GM21423 (cell line): ENCODE data around the gene PHYKPL.
"Not testable (repeated sequence)": the region's sequence is repeated elsewhere in the genome, so short reads cannot be mapped to it uniquely, and the experiment has no call there.

Source experiments
- ATAC-seq: cut with Tn5 transposase; IDR thresholded peaks from one replicate; pipeline ENCODE4 v1.9.1; 2021; ENCODE audit warnings: mild to moderate bottlenecking, moderate library complexity; ENCODE audit not compliant: unreplicated experiment

Gene PHYKPL

GRCh38 chr5:178265746-178266145 lies 33.1 kb upstream of the PHYKPL start:
- no peak for ATAC-seq

- no peak for ATAC-seq
Measured at GRCh38 chr5:178264044-178264443, 31.4 kb upstream of the PHYKPL start.

GRCh38 chr5:178261666-178262600 lies 29.3 kb upstream of the PHYKPL start:
- no peak for ATAC-seq

GRCh38 chr5:178259623-178260536 lies 27.3 kb upstream of the PHYKPL start:
- no peak for ATAC-seq

GRCh38 chr5:178257650-178258049 lies 25.0 kb upstream of the PHYKPL start:
- no peak for ATAC-seq

DNA sequence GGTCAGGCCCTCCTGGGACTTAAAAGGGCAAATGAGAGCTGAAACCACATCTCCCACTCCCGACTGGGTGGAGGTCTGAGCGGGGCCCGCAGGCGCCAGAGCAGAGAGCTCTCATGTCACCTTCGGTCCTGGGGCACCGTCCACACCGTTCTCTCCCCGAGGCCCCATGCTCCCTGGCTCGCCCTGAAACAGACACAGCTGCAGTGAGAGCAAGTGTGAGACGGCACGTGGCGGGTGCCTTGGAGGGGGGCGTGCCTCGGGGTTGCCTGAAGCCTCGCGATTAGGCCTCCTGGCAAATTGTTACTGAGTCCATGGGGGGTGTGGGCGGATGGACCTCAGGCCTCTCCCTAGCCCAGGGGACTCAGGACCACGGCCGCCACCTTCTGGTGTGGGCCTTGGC lies 24.1 kb upstream of the PHYKPL start:
- ATAC-seq, result no peak

DNA sequence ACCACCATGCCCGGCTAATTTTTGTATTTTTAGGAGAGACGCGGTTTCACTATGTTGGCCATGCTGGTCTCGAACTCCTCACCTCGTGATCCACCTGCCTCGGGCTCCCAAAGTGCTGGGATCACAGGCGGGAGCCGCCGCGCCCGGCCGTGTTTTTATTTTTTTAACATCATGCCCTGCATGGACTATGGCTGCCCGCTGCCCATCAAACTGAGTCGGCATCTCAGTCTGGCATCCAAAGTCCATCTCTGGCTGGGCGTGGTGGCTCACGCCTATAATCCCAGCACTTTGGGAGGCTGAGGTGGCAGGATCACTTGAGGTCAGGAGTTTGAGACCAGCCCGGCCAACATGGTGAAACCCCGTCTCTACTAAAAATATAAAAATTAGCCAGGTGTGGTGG lies 21.0 kb upstream of the PHYKPL start:
- ATAC-seq, result not testable (repeated sequence)

DNA sequence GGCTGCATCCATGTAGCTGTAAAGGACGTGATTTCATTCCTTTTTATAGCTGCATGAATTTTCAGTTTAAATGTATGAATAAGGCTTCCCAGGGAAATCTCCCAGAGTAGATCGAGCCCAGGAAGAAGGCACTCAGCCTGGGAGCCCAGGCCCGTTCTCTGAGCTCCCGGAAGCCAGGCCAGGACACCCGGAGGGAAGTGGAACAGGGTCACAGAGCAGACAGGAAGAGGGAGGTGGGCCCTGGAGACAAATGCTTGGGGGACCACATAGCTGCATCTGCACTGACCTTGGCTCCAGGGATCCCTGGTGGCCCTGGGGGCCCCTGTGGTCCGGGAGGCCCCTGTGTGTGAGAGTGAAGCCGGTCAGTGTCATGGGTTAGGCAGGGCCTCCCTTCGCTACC lies 19.7 kb upstream of the PHYKPL start:
- no peak for ATAC-seq

DNA sequence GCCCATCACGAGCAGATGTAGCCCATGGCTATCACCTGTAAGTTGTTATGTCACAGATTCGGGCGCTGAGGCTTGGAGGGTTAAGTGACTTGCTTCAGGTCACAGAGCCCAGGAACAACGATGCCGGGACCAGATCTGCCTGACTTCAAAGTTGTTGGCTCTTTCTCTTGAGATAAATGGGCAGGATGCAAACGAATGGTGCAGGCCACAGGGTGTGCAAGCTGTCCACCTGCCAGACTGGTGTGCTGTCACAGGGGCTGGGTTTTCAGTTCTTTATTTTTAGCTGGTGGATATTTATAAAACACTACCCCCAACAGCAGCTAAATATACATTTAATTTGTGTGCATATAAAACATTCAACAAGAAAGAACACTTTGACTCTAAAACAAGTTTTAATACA lies 17.7 kb upstream of the PHYKPL start:
- ATAC-seq, result no peak

- ATAC-seq, result no peak
Measured at GRCh38 chr5:178249191-178249989, 16.8 kb upstream of the PHYKPL start.

DNA sequence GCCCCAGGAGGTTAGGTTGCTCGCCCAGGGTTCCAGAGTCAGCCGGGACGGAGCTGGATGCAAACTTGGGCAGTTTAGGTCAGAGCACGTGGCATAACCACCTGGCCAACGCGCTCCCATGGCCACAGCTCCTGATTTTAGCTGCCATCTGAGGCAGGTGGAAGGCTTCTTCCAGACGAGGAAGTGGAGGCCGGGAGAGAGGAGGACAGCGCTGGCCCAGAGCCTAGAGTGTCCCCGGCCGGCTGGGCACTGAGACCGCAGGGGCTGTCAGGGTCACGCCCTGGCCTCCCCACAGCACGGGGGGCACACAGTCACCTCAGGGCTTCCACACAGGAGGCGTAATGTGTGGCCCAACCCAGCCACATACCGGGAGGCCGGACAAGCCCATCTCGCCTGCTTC lies 16.1 kb upstream of the PHYKPL start:
- no peak for ATAC-seq

- no peak for ATAC-seq
Measured at GRCh38 chr5:178247481-178248456, 15.2 kb upstream of the PHYKPL start.

- no peak for ATAC-seq
Measured at GRCh38 chr5:178246624-178247279, 14.2 kb upstream of the PHYKPL start.

DNA sequence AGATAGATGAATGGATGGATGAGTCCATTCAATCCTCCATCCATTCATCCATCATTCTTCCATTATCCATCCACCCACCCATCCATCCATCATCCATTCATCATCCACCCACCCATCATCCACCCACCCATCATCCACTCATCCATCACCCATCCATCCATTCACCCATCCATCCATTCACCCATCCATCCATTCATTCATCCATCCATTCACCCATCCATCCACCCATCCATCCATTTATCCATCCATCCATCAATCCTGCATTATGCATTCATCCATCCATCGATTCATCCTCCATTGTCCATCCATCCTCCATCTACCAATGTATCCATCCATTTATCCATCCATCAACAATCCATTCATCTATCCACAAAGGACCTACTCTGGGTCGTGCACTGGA lies 12.8 kb upstream of the PHYKPL start:
- no peak for ATAC-seq

DNA sequence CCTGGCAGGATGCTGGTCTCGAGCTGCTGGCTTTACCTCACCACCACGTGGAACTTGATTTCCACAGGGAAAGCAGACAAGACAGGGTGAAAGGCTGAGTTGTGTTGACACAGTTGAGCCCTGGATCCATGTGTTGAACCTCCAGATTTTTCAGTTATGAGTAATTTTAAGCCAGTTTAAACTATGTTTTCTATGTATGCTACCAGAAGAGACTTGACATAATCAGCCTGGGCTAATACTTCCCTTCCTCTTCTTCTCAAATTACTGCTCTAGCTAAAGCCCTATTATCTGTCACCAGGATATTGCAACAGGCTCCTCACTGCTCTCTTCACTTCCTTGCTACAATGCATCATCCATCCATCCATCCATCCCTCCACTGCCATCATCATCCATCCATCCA lies 12.0 kb upstream of the PHYKPL start:
- no peak for ATAC-seq

DNA sequence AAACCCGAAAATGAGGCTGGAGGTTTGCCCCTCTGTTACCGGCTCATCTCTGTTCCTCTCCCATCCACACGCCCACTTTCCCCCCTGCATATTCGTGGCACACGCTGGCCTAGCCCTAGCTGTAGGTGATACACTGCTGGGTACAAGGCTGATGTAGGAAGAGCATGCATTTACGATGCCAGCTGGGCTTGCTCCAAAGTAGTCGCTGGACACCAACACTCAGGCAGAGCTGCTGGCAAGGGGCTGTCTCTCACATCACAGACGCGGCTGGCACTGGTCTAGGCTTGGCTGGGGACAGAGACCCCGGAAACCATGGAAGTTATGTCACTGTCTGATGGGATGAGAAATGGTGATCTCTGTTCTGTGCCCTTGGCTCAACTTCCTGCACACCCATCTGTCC lies 9.8 kb upstream of the PHYKPL start:
- no peak for ATAC-seq

GRCh38 chr5:178241688-178242231 lies 9.2 kb upstream of the PHYKPL start:
- no peak for ATAC-seq

- ATAC-seq, result peak; percentile 23
Measured at GRCh38 chr5:178241231-178241663, 8.6 kb upstream of the PHYKPL start.

DNA sequence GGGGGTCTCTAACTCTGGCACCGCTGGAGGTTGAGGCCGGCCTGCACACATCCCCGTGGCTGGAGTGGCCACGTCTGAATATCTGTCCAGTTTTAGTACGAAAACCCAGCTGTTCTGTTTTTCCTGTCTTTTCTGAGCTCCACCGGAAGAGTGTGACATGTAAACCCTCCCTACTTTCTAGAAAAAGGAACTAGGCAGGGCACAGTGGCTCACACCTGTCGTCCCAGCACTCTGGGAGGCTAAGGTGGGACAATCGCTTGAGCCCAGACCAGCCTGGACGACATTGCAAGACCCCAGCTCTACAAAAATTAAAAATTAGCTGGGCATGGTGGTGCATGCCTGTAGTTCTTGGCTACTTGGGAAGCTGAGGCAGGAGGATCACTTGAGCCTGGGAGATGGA lies 8.2 kb upstream of the PHYKPL start:
- ATAC-seq, result peak; percentile 34
